HG03565 (cell line): ENCODE measurements around the gene ENC1.

Experiments used
- ATAC-seq: cut with Tn5 transposase; IDR thresholded peaks from one replicate; pipeline ENCODE4 v1.9.1; 2021; ENCODE audit warnings: mild to moderate bottlenecking, moderate library complexity; ENCODE audit not compliant: unreplicated experiment

Gene ENC1

DNA sequence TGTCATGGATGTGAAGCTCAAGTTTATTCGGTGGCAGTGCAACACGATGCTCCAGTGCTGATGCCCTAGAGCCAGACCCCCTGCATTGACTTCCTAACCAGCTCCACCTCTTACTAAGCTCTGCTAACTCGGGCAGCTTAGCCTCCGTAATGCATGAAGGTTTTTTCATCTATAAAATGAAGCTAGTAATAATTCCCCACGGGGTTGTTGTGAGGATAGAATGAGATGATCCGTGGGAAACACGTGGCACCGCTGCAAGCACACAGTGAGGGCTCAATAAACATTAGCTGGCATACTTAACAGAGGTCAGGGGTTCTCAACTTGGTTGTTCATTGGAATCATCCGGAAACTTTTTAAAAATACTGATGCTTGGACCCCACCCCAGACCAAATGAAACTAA, 6.8 kb downstream of the ENC1 start:
- ATAC-seq, result no peak

DNA sequence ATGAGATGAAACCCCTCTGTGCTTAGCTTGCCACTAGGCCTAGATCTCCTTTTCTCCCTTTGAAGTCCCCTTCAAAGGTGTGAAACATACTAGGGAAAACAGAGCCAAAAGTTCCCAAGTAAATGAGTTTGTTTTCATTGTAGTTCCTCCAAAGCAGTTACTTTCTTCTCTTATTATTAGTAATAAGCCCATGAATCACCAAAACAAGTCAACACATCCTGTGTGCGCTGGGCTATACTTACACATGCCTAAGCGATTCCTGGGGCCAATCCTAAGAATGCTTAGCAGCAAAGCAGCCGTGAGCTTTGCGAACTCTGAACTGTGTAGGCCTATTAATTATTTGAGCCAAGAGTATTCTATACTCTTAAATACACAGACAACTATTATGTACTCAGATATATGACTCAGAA, 7.6 kb downstream of the ENC1 start:
- no peak for ATAC-seq

DNA sequence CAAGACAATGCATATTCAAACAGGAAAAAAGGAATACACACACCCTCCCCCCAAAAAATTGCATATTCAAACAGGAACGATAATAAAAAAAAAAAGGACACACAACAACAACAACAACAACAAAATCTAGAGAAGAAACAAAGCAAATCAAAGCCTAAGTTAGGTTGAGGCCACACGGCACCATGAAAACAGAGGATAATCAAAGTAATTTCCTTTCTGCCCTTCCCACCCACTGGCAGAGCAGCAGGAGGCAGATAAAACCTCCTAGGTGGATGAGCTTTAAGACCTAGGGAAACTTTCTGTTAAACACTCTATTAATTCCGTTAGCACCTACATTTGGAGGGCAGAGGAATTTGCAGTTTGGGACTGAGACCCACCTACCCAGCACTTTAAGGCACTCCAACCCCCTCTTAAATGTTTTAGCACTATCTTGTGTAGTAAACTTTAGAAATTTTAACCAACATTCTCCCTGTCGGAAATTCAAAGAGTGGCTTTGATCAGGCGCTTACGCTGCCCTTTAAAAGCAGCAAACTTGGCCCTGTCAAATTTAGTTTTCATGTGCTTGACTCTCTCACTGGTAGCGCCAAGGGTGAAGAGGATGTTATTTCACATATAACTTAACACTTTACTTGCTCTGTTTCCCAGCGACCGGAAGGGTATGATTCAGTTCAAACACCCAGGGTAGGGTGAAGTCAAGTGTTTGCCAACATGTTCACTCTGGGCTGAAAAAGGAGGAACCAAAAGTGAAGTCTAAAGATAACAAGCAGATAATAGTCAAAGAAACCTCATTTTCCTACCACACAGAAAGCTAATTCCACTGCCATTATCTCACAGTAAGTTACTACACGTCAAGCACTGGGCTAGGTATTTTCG, 9.2 kb downstream of the ENC1 start:
- peak; percentile 89 for ATAC-seq

DNA sequence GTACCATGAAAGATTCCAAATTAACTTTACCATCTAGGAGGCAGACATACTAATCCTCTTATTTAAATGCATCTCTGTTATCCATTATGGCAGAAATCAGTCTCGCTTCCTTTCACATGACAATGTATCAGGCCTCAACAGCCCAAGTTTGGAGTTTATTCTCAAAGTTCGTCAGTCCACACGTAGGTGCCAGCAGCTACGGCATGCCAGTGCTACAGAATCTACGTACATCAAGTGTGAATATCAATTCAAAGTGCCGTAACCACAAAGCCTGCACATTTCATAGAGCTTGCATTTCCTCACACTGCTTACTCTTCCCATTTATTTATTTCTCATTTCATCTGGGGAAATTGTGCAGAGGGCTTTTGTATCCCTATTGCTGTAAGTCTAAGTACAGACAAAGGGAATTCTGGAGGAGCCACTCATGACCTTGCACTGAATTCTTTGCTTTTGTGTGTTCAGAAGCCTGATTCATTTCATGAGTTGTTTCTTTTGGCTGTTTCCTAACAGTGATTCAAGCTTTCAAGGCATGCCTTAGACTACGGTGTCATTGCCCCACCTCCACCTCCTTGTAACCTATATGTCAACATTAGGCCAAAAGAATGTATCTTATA, 10.0 kb downstream of the ENC1 start:
- no peak for ATAC-seq

DNA sequence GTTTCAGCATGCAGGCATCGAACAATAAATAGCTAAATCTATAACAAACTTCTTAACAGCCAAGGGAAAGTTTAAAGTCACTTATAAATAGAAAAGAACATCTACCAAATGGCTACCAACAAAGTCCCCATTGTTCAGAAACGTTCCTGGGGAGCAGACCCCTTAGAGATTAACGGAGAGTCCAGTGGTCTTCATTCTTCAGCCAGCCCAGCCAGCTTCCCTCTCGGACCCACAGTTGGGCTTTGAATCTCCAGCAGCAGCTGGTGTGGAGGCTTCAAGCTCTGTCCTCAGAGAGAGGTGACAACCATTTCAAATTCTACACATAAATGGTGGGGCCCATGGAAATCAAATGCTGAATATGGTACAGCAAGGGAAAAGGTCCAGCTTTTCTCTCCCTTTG, 11.2 kb downstream of the ENC1 start:
- ATAC-seq, result no peak

DNA sequence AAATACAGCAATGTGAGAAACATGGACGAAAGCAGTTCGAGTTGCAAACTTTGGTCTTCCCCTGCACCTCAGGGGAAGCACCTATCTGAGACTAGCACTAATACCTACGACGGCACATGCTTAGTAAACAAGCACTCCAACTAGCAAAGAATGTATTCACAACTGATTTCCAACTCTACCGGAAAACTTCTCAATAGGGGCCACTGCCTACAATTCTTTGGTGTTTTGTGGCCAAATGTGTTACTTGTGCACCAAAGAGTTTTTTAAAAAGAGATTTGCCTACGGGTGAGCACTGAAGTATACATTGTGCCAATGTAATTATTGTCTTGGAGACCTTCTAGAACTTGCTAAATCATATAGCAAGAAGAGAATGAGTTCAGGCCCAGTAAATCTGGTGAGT, 12.2 kb downstream of the ENC1 start:
- ATAC-seq, result no peak

DNA sequence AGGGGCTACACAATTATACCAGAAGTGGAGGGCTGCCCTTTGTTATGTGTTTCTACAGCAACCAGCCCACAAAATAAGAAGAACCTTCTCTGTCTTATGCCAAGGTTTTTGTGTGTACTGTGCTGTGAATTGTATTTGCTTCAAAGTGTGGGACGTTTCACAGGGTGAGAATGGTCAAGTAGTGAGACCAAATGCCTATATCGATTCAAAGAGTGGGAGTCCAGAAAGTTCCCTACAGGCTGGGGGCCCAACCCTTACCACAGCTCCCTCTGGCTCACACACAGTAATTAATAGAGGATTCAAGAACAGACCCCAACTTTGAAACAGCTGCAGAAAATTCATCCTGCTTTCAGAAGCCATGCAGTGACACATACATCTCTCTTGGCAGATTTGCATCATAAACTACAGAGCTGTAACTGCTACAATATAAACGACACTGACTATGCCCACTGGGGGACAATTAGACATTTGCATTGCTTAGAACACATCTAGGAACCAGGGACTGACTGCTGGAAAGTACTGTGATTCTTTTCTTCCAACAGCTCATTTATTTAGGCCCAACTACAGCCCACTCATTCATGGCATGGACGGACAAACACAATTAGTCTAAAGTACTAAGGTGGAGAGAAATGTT, 12.8 kb downstream of the ENC1 start:
- ATAC-seq, result no peak

DNA sequence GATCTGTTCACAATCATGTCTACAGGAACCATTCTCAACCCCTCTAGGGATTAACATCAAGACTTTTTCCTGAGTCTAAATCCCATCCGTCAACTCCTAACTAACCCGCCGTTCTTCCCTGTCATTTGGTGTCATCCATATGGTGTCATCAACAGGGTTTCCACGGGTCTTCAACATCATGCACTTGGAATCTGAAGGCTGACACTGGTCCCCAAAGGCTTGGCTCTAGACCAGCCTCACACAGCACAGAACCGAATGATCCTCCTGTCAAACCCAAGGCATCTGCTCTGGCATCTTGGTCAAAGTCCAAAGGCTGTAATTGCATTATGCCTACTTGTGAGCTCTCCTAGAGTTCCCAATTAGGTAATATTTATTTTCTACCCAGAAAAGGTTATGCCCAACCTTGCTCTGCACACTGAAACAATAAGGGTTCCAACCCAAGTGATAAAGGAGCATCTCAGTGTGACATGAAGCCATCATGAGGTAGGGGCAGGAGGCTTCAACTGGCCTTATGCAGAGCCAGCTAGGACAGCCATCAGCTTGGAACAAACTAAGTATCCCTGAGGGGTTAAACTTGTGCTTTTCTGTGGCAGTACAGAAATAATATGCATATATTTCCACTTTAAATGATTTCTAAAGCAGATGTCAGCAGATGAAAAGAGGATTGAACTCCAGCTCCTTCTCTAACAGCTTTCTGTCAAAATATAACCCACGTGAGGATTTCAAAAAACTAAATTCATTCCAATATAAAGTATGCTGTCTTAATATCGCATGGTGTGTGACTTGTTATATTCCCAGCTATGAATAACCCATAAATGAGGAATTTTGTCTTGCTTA, 13.9 kb downstream of the ENC1 start:
- ATAC-seq, result no peak

DNA sequence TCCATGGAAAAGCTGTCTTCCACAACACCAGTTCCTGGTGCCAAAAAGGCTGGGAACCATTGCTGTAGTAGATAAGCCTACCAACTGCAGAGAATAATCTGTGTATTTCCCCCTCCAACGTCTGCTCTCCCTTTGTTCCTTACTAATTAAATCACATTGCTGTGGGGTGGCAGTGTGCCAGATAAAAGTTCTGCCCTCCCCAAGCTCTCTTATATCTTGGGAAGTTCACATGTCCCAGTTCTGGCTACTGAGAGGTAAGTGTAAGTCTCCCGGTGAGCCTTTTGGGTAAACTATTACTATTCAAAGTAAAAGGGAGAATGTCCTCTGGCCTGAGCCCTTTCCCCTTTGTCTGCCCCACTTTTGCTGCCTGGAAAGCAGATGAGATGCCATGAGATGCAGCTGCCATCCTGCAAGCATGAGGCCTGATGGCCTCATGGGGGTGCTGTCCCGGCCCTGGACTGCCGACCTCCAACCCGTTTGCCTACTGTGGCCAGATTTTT, 14.7 kb downstream of the ENC1 start:
- no peak for ATAC-seq

DNA sequence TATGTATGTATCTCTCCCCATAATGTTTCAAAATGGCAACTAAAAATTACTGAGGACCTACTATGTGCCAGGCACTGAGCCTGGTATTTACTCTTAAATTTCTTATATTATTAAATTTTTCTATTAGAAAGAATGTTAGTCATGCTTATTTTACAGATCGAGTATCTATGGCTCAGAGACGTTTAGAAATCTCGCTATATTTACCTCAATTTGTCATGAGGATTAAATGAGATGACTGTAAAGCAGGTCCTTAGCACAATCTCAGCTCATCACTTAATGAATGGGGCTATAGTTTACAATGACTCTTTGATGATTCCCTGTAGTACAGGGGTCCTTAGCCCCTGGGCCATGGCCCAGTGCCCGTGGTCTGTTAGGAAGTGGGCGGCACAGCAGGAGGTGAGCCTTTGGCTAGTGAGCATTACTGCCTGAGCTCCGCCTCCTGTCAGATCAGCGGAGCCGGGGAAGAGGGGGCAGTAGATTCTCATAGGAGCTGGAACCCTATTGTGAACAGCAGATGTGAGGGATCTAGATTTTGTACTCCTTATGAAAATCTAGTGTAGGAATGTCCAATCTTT, 15.5 kb downstream of the ENC1 start:
- ATAC-seq, result no peak

DNA sequence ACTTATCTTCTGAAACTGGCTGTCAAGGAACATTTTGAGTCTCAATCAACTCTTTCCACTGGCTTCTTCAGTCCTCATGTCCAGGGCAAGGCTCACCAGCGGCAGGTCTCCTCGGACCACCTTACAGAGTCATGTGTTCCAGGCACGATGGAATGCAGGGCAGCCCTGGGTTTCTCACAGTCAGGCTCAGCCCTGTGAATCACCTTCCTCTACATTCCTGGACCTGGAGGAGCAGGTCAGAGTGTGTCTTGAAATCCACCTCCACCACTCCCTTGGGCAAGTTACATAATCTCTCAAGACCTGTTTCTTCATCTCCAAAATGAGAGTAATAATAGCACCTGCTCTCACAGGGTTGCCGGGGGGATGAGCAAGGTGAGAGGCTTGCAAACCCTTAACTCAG, 16.0 kb downstream of the ENC1 start:
- no peak for ATAC-seq

DNA sequence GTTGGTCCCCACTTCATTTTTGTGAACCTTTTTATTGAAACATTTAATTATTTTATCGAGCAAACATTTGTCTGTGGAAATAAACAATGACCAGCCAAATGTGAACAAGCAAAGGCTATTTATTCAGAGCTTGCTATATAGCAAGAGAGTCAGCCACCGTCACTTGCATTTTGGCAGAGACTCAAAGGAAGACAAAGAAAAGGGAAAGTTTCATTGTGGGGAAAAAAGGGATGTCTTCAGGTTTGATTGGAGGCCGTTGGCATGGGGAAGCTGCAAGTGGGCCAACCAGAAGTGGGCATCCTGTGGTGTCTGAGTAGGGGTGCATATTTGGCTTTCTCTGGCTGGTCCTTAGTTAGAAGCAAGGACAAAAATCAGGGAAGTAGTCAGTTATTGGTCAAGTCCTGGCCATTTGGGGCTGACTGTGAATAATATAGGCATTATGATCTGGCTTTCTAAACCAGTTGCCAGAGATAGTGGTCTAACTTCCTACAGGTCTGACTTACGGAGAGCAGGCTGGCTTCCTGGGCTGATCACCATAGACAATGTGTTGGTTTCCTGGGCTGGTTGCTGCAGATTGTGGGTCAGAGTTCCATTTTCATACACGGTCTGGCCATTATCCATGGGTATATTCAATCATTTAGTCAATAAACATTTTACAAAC, 16.6 kb downstream of the ENC1 start:
- ATAC-seq, result no peak

DNA sequence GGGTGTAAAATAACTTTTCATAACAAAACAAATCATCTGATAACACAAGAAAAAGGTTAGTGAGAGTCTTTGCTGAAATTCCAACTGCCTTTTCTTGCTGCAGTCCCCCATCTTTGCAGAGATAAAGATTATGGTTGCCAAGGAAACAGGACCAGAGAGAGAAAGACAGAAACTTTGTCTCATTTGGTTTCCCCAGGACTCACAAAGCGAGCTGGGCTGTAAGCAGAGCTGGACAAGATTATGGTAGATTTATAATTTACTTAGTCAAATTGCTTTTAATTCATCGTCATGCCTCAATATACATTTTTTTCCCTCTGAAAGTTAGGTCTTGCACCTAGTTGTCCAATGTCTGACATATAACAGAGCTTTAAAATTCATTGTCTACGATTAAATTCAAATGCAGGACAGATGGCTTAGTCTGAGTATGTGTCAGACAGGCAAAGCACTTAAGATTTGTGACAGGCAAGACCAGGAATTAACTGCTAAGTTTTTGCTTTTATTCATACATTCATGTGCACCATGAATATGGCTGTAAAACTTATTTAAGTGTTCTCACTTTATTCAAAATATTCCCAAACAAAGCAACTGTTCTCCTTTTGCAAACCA, 17.4 kb downstream of the ENC1 start:
- ATAC-seq, result no peak

DNA sequence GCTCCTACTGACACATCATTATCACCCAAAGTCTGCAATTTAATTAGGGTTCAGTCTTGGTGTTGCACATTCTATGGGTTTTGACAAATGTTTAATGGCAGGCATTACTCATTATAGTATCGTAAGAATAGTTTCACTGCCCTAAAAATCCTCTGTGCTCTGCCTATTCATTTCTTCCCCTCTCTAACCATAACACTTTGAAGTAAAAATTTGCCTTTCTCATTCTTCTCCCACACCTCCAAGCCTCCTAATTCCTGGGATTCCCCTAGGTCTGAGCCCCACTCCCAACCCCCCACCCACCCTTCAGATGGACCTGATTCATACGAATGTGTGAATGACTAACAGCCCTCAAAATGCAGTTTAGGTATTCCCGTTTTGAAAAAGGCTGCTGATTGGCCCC, 18.4 kb downstream of the ENC1 start:
- no peak for ATAC-seq

DNA sequence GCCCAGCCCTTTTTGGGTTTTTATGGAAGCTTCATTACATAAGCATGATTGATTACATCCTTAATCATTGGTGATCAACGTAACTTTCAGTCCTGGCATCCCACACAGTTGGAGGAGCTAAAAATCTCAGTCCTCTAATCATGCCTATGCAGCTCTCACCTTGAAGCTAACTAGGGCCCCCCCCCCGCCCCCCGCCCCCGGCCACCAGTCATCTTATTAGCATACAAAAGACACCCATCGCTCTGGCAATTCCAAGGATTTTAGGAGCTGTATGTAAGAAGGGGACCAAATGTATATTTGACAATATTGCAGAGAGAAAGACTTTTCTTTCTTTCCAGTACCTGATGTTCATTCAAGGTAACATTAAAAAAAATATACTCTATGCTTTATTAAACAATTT, 19.0 kb downstream of the ENC1 start:
- ATAC-seq, result no peak

DNA sequence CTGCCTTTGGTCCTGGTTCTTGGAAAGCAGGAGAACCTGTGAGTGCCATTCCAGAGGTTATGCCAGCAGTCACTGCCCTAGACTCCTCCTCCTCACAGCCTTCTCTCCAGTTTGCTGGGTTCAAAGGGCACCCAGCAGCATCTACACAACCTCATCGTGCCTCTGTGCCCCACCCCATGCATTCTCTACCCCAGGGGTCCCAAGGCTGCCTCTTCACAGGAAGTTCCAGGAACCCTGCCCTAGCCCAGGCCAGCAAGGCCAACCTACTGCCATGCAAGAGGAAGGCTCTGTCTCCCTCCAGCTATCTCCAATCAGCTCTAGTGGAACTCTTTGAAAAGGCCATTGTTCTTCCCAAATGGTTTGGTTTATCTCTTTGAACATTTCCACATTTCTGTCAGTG, 21.2 kb downstream of the ENC1 start:
- no peak for ATAC-seq

DNA sequence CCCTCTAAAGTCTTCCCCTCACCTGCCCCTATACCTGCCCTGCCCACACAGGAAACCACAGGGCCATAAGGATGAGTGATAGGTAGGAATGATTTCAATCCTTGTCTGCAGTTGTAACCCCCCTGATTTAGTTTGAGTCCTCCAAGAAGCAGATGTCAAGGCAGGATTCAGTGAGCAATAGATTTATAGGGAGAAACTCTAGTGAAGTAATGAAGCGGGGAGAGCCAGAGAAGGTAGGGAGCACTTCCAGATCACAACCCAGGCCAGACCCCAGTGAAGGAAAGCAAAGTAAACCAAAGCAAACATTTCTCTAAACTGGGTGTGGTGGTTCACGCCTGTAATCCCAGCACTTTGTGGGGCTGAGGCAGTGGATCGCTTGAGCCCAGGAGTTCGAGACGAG, 22.4 kb downstream of the ENC1 start:
- ATAC-seq, result no peak

DNA sequence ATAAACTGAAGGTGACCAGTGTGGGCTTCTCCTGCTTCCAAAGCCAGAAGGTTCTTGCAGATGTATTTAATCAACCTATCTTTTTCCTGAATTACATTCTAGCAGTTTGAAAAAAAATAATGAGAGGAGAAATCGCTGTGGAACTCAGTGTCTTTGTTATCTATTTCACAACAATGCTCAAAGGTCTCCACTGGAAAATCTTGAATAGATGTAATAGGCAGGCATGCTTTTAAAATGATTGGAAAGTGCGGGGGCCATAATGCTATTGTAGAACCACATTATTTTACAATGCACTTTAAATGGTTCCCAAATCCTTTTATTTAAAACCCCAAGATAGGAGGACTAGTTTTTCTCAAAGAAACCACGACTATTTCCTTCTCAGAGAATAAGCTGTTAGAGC, 23.3 kb downstream of the ENC1 start:
- ATAC-seq, result no peak

DNA sequence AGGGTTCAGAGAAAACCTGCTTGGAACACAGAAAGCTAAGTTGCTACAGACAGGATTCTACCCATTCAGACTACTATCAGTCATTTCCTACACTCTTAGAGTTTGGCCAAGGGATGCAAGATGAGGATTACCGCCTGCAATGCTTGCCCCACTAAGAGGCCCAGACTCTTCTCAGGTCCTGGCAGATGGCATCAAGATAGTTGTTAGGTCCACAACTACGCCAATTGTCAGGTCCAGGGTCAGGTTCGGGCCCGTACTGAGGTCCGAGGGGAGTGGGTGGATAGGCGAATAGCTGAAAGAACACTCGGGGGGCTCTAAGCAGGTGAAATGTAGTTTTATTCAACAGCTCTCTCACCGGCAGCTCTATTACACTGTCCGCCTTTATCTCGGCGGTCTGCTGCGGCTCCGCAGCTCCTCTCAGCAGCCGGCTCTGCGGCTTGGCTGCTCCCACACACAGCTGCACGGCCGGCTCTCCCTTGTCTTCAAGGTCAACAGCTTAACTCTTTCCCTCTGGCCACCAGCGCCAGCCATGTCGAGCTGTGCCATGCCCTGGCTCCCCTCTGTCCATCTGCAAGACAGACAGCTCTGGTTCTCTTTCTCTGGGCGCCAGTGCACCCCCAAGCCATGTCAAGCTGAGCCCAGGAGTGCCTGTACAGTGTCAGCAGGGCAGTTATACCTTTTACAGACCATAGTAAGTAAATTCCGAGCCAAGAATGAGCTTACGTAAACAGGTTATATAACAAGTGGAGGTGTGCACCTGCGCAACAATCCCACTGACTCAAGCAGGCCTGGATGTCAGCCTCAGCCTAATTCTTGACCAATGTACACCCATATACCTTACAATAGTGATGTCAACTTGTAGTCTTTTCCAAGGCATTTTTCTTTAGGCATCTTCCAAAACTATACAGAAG, 24.0 kb downstream of the ENC1 start:
- no peak for ATAC-seq
